ENCODE data around the gene KIFC1. TPM values are rescaled to one million over a fixed set of nuclear protein-coding genes. Genes with fewer than 3 reads are reported as not detected.
"Not testable (repeated sequence)": the region's sequence is repeated elsewhere in the genome, so short reads cannot be mapped to it uniquely, and the experiment has no call there.

Gene KIFC1
- total RNA-seq, 1 experiment from 2014 or later = 65.3 TPM

- CTCF ChIA-PET = interaction anchor here (0.6 to 2.1 kb wide), 4 partner anchors 27 to 74 kb away, joined by 3 to 8 read pairs (median 5); partner anchors contain the start of genes RPS18, VPS52 and ZBTB22
- DNase-seq = peak; percentile 78 to 80
- H3K27ac Mint-ChIP-seq (ENCODE audit: unreplicated experiment) = peak overlapping the region; percentile 73
- Histone ChIP-seq H3K36me3 (ENCODE audit: control insufficient read depth, insufficient read depth, low read length) (no peaks in the 10 kb centered on the region), H3K4me1 (peaks cover 13% of the 10 kb centered on the region), H3K27me3 (replicated peaks; ENCODE audit: control insufficient read depth, insufficient read depth, low read length) (no peaks in the 10 kb centered on the region), H3K4me3 (ENCODE audit: low read depth, low read length) (no peak overlapping the region), H3K9me3 (no peaks in the 10 kb centered on the region)
- POLR2A ChIA-PET = interaction anchor here (0.6 kb wide), 1 partner anchor 492 kb away, joined by 3 read pairs; the partner anchor contains the start of gene TAP1
- peaks cover 34% of the 10 kb centered on the region for H3K4me1 Mint-ChIP-seq (ENCODE audit: low read depth, unreplicated experiment)
- peak; percentile 55 to 59 for TF ChIP-seq CTCF (IDR thresholded peaks at IDR 0.05; ENCODE audit: insufficient read depth in 1 of 2, low read depth in 1 of 2, low read length in 1 of 2, severe bottlenecking in 1 of 2, unreplicated experiment in 1 of 2)
- H3K27me3 Mint-ChIP-seq (ENCODE audit: insufficient read depth, unreplicated experiment) = no peaks in the 10 kb centered on the region
- intact Hi-C loops (cut with micrococcal nuclease; ENCODE audit: unreplicated experiment) = loop anchor here (1.0 to 5.0 kb wide), 2 partner anchors 22 to 33 kb away; partner anchors contain the start of gene TAPBP
- H3K9me3 Mint-ChIP-seq (ENCODE audit: unreplicated experiment) = no peaks in the 10 kb centered on the region
- H3K4me3 Mint-ChIP-seq (ENCODE audit: unreplicated experiment) = peak overlapping the region; percentile 48
- no TSS peak for BruUV-seq (replicated peaks)
- no peaks in the 10 kb centered on the region for H3K36me3 Mint-ChIP-seq (ENCODE audit: insufficient read depth, unreplicated experiment)
Observed at GRCh38 chr6:33344701-33345697, 46.6 kb upstream of the KIFC1 start.

- H3K4me1 ChIP-seq = peaks cover 13% of the 10 kb centered on the region
- H3K4me3 Mint-ChIP-seq (ENCODE audit: unreplicated experiment); H3K27me3 ChIP-seq (replicated peaks; ENCODE audit: control insufficient read depth, insufficient read depth, low read length); H3K36me3 Mint-ChIP-seq (ENCODE audit: insufficient read depth, unreplicated experiment); H3K4me3 ChIP-seq (ENCODE audit: low read depth, low read length); CTCF ChIA-PET; H3K27ac Mint-ChIP-seq (ENCODE audit: unreplicated experiment); H3K9me3 Mint-ChIP-seq (ENCODE audit: unreplicated experiment); BruUV-seq (replicated peaks); H3K36me3 ChIP-seq (ENCODE audit: control insufficient read depth, insufficient read depth, low read length); H3K27me3 Mint-ChIP-seq (ENCODE audit: insufficient read depth, unreplicated experiment); H3K9me3 ChIP-seq; DNase-seq; POLR2A ChIA-PET: not testable (repeated sequence)
- intact Hi-C loops (cut with micrococcal nuclease; ENCODE audit: unreplicated experiment) = loop anchor here (5.0 kb wide), 1 partner anchor 35 kb away; the partner anchor contains the start of gene TAPBP
- peaks cover 38% of the 10 kb centered on the region for H3K4me1 Mint-ChIP-seq (ENCODE audit: low read depth, unreplicated experiment)
Observed at GRCh38 chr6:33346972-33347371, 44.7 kb upstream of the KIFC1 start.

GRCh38 chr6:33347816-33348215 lies 43.8 kb upstream of the KIFC1 start:
- Histone ChIP-seq H3K4me3 (ENCODE audit: low read depth, low read length) (no peak overlapping the region), H3K27me3 (replicated peaks; ENCODE audit: control insufficient read depth, insufficient read depth, low read length) (no peaks in the 10 kb centered on the region), H3K36me3 (ENCODE audit: control insufficient read depth, insufficient read depth, low read length) (no peaks in the 10 kb centered on the region), H3K4me1 (peaks cover 13% of the 10 kb centered on the region), H3K9me3 (no peaks in the 10 kb centered on the region)
- no peak overlapping the region for H3K4me3 Mint-ChIP-seq (ENCODE audit: unreplicated experiment)
- intact Hi-C loops (cut with micrococcal nuclease; ENCODE audit: unreplicated experiment) = loop anchor here (5.0 kb wide), 1 partner anchor 36 kb away; the partner anchor contains the start of gene TAPBP
- BruUV-seq (replicated peaks) = no TSS peak
- H3K27me3 Mint-ChIP-seq (ENCODE audit: insufficient read depth, unreplicated experiment) = no peaks in the 10 kb centered on the region
- POLR2A ChIA-PET = no interaction called here
- no peak for TF ChIP-seq CTCF (IDR thresholded peaks at IDR 0.05; ENCODE audit: insufficient read depth in 1 of 2, low read depth in 1 of 2, low read length in 1 of 2, severe bottlenecking in 1 of 2, unreplicated experiment in 1 of 2)
- no peak for DNase-seq
- H3K9me3 Mint-ChIP-seq (ENCODE audit: unreplicated experiment) = no peaks in the 10 kb centered on the region
- CTCF ChIA-PET = interaction anchor here (1.0 to 1.2 kb wide), 2 partner anchors 30 to 36 kb away, joined by 3 read pairs; no protein-coding TSS in a partner anchor
- peaks cover 38% of the 10 kb centered on the region for H3K4me1 Mint-ChIP-seq (ENCODE audit: low read depth, unreplicated experiment)
- H3K36me3 Mint-ChIP-seq (ENCODE audit: insufficient read depth, unreplicated experiment) = no peaks in the 10 kb centered on the region
- no peak overlapping the region for H3K27ac Mint-ChIP-seq (ENCODE audit: unreplicated experiment)

GRCh38 chr6:33355860-33356259 lies 35.8 kb upstream of the KIFC1 start:
- POLR2A ChIA-PET; H3K36me3 Mint-ChIP-seq (ENCODE audit: insufficient read depth, unreplicated experiment); DNase-seq; H3K9me3 ChIP-seq; H3K36me3 ChIP-seq (ENCODE audit: control insufficient read depth, insufficient read depth, low read length); H3K27me3 Mint-ChIP-seq (ENCODE audit: insufficient read depth, unreplicated experiment); H3K4me3 Mint-ChIP-seq (ENCODE audit: unreplicated experiment); H3K27ac Mint-ChIP-seq (ENCODE audit: unreplicated experiment); BruUV-seq (replicated peaks); H3K9me3 Mint-ChIP-seq (ENCODE audit: unreplicated experiment); intact Hi-C loops (cut with micrococcal nuclease; ENCODE audit: unreplicated experiment); H3K27me3 ChIP-seq (replicated peaks; ENCODE audit: control insufficient read depth, insufficient read depth, low read length); CTCF ChIA-PET; H3K4me3 ChIP-seq (ENCODE audit: low read depth, low read length): not testable (repeated sequence)
- peaks cover 22% of the 10 kb centered on the region for H3K4me1 ChIP-seq
- H3K4me1 Mint-ChIP-seq (ENCODE audit: low read depth, unreplicated experiment) = peaks cover 23% of the 10 kb centered on the region
